Jurkat, Clone E6-1 (cell line): Measurements from ENCODE around the gene PDHB. TPM values are rescaled to one million over a fixed set of nuclear protein-coding genes. Genes with fewer than 3 reads are reported as not detected.
A peak's percentile ranks its signal among the peaks of the same experiment; 100 is the strongest.

ENCODE experiments used
- DNase-seq: peaks from one replicate; pipeline ENCODE4 v3.0.0-alpha.2; 2011; ENCODE audit warnings: low read depth, low spot score
- H3K4me3 ChIP-seq: 2 replicates; pipeline ENCODE4 v1.5.1; 2011; ENCODE audit warnings: mild to moderate bottlenecking, low read length, control low read depth, moderate library complexity
- polyA plus RNA-seq: library from polyadenylated mRNA; unstranded; fragments of >200 nt; gene quantifications from one replicate; pipeline ENCODE4 v1.2.1, GENCODE V29; 2012; ENCODE audit warnings: missing spikeins; ENCODE audit not compliant: insufficient read length, insufficient read depth

The PDHB gene
- polyA plus RNA-seq = 115 TPM

DNA sequence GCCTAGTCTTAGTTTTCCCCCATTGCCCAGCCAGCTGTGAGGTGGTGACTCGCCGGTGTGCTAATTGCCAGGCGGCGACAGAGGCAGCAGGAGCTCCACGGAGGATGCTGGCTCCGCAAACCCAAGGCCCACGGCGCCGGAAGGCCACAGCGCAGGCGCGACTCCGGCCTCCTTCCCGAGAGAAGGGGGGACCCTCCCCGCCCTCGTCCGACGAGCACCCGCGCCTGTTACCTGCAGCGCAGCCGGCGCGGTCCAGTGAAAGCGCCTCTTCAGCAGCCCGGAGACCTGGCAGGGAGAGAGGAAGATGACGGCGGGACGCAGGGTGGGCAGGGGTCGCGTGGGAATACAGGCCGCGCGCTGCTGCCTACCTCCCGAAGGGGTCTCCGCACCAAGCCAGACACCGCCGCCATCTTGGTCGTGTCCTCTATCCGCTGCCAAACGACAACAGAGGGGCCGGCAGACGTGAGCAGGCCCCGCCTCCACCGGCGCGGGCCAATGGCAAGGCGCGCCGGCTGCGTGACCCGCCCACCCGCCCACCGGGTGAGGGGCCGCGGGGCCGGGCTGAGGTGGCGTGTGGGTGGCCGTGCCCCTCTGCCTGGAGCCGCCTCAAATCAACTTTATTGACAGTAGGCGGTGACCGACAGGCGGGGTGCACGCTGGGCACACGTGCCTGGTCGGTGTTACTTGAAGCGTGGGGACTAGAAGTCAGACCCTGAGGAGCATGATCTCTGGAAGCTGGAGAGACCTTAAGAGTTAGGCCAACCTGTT lies at the start of gene PDHB:
TSS of gene PDHB (minus strand) at position 433 of the 768 bp plus-strand sequence. CDS start at position 410, 23 bp downstream.
- DNase-seq = peak; percentile 83
- H3K4me3 ChIP-seq = peak within 1 kb of the TSS; percentile 70

DNA sequence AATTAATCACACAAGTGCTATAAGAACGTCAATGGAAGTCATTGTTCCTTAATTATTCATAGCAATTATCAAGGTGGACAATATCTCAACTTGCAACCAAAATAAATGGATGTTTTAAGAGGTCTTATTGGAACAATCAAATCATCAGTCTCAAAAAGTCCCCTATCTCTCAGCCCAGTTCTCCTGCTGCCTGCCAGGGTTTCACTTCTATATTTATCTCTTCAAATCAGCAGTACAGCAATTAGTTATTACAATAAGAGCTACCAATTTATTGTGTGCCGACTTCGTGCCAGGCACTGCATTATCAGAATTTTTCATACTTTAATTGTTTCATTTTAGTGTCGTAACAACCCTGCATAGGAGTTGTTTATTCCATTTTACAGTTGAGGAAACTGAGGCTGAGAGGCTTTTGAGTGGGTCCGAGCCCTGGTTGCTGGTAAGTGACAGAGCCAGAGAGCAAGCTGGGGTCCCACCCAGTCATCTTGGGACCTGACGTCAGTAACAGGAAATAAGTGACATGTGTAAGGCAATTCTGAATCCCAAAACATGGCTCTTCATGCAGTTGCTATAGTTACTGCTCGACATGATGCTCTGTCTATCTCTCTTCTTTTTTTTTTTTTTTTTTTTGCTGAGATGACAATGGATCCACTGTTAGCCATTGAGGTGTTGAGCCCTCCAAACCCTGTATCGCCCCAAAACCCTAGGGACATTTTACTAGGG lies 49.4 kb upstream of the PDHB start:
- no peak overlapping the region for H3K4me3 ChIP-seq
- DNase-seq = no peak

DNA sequence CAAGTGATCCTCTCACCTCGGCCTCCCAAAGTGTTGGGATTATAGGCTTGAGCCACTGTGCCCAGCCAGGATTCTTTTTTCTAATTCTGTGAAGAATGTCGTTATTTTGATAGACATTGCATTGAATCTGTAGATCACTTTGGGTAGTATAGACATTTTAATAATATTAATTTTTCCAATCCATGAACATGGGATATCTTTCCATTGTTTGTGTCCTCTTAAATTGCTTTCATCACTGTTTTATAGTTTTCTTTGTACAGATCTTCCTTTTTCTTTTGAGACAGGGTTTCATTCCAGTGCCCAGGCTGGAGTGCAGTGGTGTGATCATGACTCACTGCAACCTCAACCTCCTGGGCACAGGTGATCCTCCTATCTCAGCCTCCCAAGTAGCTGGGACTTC lies 46.7 kb upstream of the PDHB start:
- no peak for DNase-seq
- no peak overlapping the region for H3K4me3 ChIP-seq

DNA sequence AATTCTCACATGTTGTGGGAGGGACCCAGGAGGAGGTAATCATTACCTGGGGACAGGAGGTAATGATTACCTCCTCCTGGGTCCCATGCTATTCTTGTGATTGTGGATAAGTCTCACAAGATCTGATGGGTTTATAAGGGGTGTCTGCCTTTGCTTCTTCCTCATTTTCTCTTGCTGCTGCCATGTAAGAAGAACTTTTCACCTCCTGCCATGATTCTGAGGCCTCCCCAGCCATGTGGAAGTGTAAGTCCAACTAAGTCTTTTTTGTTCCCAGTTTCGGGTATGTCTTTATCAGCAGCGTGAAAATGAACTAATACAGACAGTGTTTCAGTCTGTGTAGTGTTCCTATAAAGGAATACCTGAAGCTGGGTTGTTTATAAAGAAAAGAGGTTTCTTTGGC lies 45.1 kb upstream of the PDHB start:
- H3K4me3 ChIP-seq = no peak overlapping the region
- no peak for DNase-seq

DNA sequence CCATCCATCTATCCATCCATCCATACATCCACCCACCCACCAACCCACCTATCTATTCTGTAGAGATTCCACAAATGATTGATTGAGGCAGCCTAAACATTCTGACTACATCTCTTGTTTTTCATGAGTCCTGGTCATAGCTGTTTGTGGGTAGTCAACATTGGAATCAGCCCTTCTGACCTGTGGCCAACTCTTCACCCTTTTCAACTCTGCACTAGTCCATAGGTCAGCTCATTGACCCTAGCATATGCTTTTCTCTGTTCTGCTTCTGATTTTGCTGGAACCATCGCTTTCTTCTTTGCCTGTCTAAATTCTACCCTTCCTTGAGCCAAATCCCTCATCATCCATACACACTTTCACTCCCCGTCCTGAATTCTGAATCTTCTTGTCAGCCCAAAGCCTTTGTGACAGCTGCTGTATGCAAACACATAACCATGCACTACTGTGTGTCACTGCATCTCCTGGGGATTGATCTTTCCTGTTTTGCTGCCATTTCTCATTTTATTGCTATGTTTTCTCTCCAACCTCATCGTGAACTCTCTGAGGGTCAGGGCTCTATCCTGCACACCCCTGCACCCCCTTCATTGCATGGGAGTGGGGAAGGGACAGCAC lies 41.4 kb upstream of the PDHB start:
- no peak overlapping the region for H3K4me3 ChIP-seq
- DNase-seq = no peak

DNA sequence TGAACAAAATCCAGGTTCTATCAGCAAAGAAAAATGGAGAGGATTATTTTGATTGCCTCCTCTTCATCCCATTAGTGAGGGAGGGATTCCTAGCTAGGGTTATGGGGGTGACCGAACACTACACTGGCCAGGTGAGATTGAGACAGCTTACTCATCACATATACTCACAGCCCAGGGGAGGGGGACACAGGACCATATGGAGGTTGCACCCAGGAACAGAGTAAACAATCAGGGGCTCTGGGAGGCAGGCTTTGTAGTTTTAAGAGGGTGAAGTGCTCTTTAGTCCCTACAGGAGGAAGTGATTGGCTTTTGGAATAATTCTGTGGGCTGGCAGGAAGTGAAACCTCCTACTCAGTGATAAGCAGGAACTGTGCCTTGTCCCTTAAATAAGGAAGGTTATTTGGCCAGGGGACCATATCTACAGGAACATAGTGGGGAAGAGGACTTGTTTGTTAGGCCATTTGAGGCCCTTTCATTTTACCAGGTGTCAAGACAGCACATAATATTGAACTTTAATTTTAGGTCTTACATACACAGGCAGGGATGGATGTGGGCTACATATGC lies 40.8 kb upstream of the PDHB start:
- no peak for DNase-seq
- no peak overlapping the region for H3K4me3 ChIP-seq

DNA sequence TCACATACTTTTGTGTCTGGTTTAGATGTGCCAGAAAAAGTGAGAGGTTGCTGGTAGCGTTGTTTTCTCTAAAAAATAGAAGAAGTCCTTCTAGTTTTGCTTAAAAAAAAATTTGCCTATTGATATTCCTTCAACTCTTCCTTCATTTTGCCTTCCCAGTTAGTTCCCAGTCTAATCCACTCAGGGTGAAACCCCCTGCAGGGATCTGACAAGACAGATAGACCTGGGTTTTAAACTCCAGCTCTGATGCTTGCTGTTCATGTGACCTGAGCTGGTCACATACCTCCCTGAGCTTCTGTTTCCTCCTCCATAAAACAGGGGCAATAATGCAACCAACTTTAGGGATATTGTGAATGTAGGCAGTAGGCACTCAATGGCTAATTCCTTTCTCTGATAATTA lies 39.6 kb upstream of the PDHB start:
- no peak overlapping the region for H3K4me3 ChIP-seq
- no peak for DNase-seq

DNA sequence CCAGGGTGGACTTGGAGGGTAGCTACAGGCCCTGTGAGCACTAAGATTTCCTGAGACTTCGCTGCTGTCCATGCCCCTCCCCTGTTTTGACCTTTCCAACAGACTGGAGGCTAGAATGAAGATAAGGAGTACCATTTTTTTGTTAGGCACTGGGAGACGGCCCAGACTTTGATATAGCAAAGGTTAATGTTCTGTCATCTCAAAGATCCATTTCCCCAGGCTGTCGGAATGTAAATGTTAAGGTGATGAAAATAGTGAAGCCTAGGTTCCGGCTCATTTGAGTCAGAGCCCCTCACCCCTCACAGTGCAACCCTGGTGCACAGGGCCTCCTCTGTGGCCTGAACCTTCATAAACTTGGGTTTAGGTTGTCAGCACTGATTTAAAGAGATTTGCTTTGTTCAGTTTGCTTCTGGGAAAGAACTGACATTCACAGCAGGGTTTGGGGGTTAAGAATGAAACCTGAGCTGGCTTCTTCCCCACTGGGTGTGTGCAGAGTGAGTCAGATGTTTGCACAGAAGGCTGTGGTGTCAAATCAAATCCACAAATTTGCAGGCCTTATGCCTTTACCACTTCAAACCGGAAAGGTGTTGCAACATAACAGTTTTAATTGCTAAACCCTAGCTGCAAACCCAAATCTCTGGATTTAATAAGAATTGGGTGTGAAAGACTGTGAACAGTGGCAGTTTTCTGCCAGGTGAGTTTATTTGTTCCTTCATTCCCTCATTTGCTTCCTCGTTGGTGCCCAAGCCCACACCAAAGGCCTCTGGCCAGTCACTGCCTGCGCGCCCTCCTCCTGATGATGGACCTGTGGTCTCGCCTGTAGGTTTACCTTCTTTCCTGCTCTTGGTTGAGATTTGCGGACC lies 37.6 kb upstream of the PDHB start:
- no peak overlapping the region for H3K4me3 ChIP-seq
- peak; percentile 68 for DNase-seq

DNA sequence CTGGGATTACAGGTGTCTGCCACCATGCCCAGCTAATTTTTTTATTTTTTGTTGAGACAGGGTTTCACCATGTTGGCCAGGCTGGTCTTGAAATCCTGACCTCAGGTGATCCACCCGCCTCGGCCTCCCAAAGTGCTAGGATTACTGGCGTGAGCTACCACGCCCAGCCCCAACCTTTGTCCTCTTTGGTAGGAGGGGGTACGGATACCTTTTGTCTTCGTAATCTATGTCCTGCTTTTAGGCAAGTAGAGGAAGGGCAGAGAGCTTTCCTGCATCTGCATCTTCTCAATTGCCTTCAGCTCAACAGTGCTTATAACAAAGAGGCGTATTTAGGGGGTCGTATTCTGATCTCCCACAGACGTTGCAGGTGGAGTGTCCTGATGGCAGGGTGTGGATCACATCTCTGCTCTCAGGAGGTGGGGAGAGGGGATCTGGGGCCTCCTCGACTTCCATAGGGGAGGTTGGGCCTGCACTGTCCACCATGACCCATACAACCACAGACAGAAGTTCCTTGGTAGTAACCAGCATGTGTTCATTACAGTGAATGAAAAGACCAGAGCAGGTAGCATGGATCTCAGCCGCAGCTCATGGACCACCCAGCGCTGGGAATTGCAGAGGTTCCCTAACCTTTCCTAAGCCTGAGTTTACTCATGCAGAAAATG lies 36.9 kb upstream of the PDHB start:
- H3K4me3 ChIP-seq = no peak overlapping the region

DNA sequence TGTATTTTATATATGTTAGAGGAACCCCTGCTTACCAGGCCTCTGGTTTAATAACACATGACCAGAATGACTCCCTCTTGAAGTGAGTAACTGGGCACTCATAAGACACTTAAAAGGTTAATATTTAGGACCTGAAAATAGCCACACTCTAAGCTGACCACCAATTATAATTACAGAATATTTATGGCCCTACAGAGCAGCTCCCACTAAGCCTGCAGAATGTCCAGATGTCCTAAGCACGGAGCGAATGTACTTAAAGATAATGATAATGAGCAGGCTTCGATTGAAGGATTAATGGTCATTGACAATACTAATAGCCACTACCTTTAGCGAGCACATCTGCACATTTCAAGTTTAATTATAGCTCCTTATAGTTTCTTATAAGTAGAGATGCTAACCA lies 35.5 kb upstream of the PDHB start:
- H3K4me3 ChIP-seq = no peak overlapping the region
- DNase-seq = no peak

More for the DNA sequence above, 36.9 kb upstream of the PDHB start:
- no peak for DNase-seq

DNA sequence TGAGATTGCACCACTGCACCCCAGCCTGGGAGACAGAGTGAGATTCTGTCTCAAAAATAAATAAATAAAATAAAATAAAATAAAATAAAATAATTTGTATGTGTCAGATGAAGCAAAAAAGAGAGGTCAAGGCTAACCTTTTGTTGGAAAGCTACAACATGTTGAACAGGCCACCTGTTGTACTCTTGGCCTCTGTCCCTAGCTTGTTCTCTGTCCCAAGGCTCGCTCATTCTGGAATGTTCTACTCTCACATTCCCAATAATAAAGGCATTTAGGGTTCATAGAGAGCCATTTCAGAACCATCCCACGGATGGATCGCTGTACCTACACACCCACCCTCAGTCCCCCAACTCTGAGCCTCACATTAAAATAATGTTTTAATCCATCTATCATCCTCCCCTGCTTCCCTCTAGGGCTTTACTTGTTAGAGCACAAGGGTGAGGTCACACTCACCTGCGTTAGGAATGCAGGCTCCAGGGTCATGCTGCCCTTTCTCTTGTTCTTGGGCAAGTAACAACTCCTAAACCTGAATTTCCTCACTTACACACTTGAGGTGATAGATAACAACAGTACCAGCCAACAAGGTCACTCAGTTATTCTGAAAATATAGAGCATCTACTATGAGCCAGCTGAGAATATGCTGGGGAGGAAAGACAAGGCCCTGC lies 33.4 kb upstream of the PDHB start:
- no peak for DNase-seq
- H3K4me3 ChIP-seq = no peak overlapping the region

DNA sequence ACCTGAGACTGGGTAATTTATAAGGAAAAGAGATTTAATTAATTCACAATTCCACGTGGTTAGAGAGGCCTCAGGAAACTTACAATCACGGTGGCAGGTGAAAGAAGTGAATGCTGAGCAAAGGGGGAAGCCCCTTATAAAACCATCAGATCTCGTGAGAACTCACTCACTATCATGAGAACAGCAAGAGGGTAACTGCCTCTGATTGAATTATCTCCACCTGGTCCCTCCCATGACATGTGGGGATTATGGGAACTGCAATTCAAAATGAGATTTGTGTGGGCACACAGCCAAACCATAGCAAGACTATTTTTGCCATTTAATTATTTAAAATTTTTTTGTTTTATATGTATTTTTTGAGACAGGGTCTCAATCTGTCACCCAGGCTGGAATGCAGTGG lies 31.2 kb upstream of the PDHB start:
- H3K4me3 ChIP-seq = no peak overlapping the region
- no peak for DNase-seq

DNA sequence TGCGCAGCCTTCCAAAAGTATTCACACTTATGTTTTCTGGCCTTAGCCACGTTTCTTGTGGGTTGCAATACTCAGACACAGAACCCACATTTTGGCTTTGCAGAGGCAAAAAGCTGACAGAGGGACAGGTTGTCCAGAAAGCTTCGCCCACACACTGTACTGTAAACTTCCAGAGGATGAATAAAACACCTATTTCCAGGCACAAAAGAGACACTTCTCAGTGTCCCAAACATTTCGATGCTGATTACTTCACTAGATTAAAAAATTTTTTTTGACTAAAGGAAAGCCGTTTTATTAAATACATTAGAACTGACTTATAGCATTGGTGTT lies 30.3 kb upstream of the PDHB start:
- H3K4me3 ChIP-seq = no peak overlapping the region
- DNase-seq = no peak

DNA sequence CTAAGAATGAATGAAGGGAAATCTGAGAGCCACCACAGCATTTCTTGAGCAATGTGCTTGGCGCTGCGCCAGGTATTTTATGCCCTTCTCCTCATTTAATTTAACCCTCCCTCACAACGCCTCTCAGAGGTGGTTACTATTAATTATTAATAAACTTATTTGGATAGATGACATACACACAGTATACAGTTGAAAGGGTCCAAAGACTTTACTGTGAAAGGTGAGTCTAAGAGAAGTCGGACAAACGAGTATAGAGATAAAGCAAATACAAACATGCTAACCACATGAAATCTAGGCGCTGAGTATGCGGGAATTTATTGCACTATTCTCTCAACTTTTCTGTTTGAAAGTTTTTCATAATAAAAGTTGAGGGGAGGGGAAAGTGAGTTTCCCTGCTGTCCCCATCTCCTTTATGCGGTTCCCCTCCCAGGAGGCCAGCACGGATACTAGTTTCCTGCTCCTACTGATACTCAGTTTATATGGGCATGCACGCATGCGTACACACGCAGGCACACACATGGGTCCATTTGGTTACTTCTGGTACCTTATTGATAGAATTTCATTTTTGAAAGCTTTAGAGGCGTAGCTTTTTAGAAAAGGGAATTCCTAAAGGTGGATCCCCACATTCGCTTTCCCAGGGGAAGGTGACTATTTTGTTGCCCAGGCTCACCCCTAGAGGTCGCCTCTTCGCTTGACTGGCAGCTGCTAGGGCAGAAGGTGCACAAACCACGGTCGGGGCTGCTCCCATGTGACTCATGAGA lies 29.7 kb upstream of the PDHB start:
- H3K4me3 ChIP-seq = no peak overlapping the region
- DNase-seq = peak; percentile 45

DNA sequence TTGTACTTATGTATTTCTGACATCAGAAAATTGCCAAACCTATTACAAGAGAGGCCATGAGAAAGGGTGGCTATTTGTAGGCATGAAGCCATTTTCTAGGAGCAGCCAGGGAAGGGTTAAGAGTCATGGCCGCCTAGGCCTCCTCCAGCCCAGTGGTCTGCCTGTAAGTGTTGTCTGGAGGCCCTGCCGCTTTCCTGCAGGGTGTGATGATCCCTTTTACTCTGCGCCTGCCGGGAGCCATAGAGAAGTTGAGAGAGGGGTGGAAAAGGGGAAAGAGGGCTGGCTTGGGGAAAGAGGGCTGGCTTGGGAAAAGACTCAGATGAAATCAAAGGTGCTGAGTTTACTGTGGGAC lies 29.2 kb upstream of the PDHB start:
- no peak overlapping the region for H3K4me3 ChIP-seq
- DNase-seq = no peak

DNA sequence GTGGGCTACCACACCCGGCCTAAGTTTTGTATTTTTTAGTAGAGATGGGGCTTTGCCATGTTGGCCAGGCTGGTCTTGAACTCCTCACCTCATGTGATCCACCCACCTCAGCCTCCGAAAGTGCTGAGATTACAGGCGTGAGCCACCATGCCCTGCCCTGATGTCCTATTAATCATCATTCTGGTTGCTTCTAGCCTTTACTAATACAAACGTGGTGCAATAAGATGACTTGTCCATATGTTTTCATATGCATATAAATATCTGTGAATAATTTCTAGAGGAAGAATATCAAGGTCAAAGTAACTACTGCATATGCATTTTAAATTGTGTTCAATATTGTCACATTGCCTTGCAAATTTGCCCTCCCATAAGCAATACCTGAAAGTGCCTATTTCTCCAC lies 25.5 kb upstream of the PDHB start:
- no peak overlapping the region for H3K4me3 ChIP-seq
- DNase-seq = no peak

DNA sequence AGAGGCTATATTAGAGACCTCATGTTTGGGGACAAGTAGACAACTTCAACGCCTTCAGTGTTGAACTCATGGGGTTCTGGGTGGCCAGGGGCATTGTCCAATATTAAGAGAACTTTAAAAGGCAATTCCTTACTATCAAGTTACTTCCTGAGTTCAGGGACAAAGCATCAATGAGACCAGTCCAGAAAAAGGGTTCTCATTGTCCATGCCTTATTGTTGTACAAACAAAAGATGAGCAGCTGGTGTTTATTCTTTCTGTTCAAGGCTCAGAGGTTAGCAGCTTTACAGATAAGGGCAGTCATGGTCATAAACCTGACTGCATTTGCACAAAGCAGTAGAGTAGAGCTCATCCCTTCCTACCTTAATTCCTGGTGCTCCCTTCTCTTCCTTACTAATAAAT lies 18.5 kb upstream of the PDHB start:
- DNase-seq = no peak
- no peak overlapping the region for H3K4me3 ChIP-seq
